OCI-LY7 (cell line): ENCODE measurements around the gene STMN3.

ENCODE experiments used
- EZH2phosphoT487 ChIP-seq: fragments of 200-600 bp; sonication (generic); IDR thresholded peaks from 2 replicates; pipeline ENCODE4 v1.6.1; 2018; ENCODE audit warnings: low read depth, borderline replicate concordance, mild to moderate bottlenecking, mixed run types, antibody characterized with exemption, low read length, moderate library complexity, mixed read lengths
- TF ChIP-seq, protein P1 (sequence below): fragments of 200-600 bp; sonication (generic); conservative IDR thresholded peaks from 2 replicates; pipeline ENCODE4 v1.5.1; 2014; ENCODE audit warnings: mild to moderate bottlenecking, antibody characterized with exemption, low read length, moderate library complexity, mixed read lengths

DNA sequence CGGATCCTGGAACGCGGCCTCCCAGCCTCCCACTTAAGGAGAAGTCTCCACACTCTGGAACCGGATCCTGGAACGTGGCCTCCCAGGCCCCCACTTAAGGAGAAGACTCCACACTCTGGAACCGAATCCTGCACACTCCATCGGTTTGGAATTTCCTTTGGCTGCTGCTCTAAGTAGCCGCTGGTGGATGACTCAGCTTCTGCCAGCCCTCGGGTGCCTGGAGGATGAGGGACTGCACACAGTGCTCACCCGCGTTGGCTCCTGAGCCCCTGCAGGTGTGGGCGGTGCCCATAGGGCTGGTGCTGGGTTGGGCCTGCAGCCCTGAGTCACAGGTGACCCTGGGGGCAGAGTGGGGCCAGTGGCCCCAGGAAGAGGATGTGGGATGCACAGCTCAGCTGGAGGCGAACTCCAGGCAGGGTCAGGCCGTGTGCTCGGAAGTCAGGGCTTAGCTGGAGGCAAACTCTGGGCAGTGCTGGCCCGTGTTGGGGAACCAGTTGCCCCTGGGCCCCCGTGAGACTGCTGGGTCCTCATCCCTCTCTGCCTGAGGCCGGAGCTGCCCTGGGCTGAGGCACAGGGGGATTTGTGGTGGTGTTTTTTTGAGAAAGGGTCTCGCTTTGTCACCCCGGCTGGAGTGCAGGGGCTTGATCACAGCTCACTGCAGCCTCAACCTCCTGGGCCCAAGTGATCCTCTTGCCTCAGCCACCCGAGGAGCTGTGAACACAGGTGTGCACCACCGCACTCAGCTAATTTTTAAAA is 29.3 kb upstream of the STMN3 start:
- TF ChIP-seq, protein P1, sequence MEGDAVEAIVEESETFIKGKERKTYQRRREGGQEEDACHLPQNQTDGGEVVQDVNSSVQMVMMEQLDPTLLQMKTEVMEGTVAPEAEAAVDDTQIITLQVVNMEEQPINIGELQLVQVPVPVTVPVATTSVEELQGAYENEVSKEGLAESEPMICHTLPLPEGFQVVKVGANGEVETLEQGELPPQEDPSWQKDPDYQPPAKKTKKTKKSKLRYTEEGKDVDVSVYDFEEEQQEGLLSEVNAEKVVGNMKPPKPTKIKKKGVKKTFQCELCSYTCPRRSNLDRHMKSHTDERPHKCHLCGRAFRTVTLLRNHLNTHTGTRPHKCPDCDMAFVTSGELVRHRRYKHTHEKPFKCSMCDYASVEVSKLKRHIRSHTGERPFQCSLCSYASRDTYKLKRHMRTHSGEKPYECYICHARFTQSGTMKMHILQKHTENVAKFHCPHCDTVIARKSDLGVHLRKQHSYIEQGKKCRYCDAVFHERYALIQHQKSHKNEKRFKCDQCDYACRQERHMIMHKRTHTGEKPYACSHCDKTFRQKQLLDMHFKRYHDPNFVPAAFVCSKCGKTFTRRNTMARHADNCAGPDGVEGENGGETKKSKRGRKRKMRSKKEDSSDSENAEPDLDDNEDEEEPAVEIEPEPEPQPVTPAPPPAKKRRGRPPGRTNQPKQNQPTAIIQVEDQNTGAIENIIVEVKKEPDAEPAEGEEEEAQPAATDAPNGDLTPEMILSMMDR: no peak
- TF ChIP-seq EZH2phosphoT487: no peak
